HG03103 (cell line): ENCODE results near the gene BRSK2.
"Not testable (repeated sequence)": the region's sequence is repeated elsewhere in the genome, so short reads cannot be mapped to it uniquely, and the experiment has no call there.

Source experiments
- ATAC-seq: cut with Tn5 transposase; IDR thresholded peaks from one replicate; pipeline ENCODE4 v1.9.1; 2021; ENCODE audit warnings: low read depth; ENCODE audit not compliant: unreplicated experiment

The BRSK2 gene

DNA sequence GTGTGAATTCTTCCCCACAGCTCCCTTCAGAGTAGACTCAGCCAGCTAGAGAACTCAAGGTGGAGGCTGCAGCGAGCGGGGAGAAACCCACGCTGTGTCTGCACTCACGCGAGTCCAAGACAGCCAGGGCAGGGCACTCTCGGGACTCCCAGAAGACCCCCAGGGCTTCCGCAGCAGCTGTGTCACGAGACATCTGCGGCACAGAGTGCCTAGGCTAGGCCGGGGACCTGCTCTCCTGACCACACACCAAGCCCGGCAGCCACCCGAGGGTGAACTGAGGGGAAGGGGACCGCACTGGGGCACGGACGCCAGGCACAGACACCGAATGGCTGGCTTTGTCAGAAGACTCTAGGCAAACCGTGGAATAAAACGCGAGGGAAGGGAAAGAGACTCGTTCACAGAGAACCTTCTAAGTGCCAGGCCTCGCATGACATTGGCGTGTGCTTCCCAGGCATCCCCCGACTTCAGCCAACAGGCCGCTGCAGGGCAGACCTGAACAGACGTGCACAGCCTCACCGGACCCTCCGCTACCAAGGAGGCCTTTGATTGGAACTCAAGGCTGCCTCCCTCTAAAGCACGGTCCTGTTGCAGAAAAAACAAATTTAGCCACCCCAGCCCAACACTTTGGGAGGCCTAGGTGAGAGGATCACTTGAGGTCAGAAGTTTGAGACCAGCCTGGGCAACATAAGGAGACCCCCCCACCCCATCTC is 115.0 kb downstream of the BRSK2 start:
- no peak for ATAC-seq

DNA sequence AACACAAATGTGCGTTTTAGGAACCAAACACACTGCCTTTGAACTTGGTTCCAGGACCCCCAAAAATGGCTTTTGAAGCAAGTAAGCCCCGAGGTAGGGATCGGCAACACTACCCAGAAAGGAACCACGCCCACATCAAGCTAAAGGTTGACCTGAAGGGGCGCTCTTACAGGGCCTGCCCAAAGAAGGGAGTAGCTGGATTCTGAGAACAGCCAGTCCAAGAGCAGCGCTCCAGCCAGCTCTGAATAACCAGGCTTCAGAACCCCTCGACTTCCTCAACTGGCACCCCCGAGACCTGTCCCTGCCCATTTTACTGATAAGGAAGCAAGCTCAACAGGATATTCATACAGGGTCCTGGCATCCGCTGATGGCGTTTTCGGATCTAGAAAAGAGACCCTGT is 115.7 kb downstream of the BRSK2 start:
- no peak for ATAC-seq

DNA sequence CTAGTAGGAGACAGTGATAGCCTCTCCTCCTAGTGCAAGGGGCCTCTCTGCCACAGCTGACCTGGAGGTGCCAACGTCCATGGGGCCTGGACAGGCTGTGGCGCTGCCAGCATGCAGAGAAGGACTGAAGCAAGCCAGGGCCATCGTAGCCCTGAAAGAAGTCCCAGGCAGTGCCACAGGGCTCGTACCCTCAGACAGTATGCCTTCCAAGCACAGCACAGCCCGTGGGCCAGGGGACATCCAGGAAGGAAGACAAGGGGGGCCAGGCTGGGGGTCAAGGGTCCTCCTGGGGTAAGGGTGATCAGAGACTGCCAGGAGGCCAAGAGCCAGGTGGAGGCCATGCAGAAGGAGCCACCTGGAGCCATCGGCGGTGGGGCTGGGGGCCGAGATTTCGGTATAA is 117.2 kb downstream of the BRSK2 start:
- ATAC-seq, result no peak

DNA sequence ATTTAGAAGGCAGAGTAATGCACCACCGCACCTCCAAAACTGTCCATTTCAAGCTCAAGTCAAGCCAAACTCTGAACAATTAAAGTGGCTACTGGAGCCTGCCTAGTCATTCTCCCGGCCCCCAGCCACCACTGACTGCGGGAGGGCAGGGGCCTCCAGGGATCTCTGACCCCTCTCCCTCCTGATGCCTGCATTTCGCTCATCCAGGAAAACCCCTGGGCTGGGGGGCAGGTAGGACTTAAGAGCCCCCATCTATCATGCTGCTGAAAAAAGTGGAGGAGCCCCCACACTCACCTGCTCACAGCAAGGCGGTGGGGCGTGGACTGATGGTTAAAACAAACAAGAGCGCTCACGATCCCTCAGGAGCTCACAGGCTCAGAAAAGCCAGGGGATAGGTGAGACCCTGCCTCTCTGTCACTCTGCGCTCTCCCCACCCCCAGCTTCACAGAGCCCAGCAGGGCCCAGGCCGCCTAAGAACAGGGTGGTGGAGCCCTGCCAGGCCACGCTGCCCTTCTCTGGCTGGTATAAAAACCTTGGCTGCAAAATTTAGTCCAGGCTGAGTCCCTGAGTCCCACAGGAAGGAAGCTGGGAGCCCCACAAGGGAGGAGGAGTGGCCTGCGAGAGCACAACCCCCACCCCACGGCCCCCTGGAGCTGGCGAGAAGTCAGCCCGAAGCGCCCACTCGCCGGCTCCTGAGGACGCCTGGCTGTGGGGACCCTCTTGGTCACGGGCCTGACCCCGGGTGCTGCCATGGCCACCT is 117.8 kb downstream of the BRSK2 start:
- ATAC-seq, result no peak

DNA sequence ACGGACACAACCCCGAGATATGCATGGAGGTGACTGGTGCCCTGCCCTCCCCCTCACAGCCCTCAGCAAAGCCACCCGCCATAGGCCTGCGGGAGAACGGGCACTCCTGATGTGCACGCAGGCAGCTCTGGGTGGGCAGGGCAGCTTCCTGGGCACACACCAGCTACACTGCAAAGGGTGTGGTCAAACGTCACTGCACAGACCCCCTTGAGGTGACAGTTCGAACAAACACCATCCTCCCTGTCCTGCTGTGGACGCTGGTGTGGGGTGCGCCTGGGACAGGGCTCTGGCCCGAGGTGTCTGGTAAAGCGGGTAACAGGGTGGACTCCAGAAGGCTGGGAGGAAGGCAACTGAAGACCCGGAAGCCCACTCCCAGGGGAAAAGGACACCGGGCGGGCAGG is 118.8 kb downstream of the BRSK2 start:
- ATAC-seq, result no peak

DNA sequence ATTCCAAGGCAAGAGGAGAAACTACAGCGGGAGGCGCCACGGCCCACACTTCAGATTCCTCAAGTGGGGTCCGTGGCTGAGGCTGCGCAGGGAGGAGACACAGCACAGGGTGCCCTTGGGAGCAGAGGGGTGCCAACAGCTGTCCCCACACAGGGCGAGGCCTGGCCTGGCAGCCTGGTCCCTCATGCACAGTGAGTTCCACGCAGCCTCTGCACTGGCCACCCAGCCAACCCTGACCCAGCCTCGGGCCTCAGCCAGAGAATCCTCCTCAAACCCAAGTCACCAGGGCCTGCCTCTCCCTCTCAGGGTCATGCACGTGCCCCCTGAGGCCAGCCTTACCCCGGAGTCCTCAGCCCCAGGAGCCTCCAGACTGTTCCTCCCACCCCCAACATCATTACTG is 119.3 kb downstream of the BRSK2 start:
- no peak for ATAC-seq

DNA sequence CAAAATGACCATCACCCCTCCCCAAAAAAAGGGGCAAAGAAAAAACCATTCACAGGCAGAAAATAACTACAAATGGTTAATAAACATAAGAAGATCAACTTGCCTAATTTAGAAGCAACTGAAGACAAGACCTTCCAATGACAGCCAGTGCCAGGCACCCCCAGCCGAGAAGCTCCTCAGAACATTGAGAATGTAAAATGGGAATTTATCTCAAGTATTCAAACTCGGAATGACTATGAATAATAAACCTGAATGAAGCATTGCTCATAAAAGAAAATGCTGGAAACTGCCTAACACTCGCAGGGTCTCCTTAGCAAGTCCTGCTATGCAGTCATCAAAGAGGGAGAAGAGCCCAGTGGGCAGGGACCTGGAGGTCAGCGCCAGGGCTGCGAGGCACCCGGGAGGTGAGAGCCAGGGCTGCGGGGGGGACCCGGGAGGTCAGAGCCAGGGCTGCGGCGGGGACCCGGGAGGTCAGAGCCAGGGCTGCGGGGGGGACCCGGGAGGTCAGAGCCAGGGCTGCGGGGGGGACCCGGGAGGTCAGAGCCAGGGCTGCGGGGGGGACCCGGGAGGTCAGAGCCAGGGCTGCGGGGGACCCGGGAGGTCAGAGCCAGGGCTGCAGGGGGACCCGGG is 120.0 kb downstream of the BRSK2 start:
- ATAC-seq, result no peak

DNA sequence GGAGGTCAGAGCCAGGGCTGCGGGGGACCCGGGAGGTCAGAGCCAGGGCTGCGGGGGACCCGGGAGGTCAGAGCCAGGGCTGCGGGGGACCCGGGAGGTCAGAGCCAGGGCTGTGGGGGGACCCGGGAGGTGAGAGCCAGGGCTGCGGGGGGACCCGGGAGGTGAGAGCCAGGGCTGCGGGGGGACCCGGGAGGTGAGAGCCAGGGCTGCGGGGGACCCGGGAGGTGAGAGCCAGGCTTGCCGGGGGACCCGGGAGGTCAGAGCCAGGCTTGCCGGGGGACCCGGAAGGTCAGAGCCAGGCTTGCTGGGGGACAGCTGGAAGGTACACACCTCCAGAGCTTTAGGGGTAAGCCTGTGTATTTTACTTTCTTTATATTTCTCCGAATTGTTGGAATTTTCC is 120.6 kb downstream of the BRSK2 start:
- not testable (repeated sequence) for ATAC-seq

DNA sequence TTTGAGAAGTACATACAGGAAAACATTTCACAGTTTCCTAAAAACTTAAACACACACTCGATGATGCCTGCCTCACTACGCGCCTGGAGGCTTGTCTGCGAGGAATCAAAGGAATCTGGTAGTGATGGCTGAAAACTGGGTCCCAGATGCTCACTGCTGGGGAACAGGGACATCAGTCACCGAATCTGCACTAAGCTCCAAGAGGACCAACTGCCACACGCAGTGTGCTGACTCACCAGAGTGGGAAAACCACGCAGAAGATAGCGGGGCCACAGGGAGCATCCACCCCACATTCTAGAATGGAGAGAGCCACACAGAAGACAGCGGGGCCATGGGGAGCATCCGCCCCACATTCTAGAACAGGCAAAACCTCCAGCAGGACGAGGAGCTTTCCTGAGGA is 121.2 kb downstream of the BRSK2 start:
- ATAC-seq, result no peak

DNA sequence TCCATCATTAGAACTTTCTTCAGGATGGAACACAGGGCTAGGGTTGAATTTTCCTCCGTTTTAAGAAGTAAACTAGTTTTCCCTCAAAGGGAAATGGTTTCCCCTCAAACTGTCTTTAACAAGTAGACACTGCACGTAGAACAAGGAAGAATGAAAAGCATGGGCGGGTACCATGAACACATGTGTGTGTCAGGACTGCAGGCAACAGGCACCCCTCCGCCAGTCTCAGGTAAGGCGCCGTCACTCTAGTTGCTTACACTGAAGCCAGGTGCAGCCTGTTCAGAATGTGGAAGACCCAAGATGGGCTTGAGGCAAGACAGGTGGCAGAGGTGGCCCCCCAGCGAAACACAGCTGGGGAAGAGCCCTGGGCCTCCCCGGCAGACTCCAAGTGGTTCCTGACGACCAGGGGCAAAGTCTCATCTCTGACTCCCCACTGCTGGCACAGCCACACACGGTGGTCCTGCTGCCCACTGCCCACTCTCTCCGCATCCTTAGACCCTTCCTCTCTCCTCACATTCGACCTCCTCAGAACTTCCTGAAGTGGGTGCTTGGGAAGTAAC is 122.3 kb downstream of the BRSK2 start:
- no peak for ATAC-seq
